Loucy (cell line): ENCODE measurements around the gene TTC16.

Experiments
- EZH2phosphoT487 ChIP-seq: fragments of 200-600 bp; IDR thresholded peaks from 2 replicates; pipeline ENCODE4 v1.6.1; 2018; ENCODE audit warnings: antibody characterized with exemption, mild to moderate bottlenecking, moderate library complexity, borderline replicate concordance
- TF ChIP-seq, protein P1 (sequence below): fragments of 200-600 bp; sonication (generic); conservative IDR thresholded peaks from 2 replicates; pipeline ENCODE4 v1.5.1; 2014; ENCODE audit warnings: mild to moderate bottlenecking, antibody characterized with exemption, low read length

DNA sequence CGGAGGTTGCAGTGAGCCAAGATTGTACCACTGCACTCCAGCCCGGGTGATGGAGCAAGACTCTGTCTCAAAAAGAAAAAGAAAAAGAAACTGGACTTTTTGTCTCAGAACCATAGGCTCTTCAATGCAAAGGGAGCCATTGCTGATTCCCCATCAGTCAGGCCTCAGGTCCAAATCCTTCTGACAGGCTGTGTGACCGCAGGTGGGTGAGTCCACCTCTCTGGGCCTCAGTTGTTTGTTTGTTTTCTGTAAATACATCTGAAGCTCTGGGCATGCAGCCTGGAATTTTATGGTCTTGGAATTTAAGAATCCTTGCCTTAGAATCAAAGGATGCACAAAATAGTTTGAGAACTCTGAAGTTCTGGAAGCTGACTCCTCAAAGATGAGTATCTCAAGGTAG, 40.4 kb downstream of the TTC16 start:
- TF ChIP-seq EZH2phosphoT487, result no peak
- TF ChIP-seq, protein P1, sequence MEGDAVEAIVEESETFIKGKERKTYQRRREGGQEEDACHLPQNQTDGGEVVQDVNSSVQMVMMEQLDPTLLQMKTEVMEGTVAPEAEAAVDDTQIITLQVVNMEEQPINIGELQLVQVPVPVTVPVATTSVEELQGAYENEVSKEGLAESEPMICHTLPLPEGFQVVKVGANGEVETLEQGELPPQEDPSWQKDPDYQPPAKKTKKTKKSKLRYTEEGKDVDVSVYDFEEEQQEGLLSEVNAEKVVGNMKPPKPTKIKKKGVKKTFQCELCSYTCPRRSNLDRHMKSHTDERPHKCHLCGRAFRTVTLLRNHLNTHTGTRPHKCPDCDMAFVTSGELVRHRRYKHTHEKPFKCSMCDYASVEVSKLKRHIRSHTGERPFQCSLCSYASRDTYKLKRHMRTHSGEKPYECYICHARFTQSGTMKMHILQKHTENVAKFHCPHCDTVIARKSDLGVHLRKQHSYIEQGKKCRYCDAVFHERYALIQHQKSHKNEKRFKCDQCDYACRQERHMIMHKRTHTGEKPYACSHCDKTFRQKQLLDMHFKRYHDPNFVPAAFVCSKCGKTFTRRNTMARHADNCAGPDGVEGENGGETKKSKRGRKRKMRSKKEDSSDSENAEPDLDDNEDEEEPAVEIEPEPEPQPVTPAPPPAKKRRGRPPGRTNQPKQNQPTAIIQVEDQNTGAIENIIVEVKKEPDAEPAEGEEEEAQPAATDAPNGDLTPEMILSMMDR, result no peak
